Globus pallidus (tissue), 1 donor: ENCODE results near the gene RBM4.

Source experiments
- DNase-seq: peaks from one replicate; pipeline ENCODE4 v3.0.0-alpha.2; 2015; ENCODE audit warnings: low spot score

Gene RBM4

DNA sequence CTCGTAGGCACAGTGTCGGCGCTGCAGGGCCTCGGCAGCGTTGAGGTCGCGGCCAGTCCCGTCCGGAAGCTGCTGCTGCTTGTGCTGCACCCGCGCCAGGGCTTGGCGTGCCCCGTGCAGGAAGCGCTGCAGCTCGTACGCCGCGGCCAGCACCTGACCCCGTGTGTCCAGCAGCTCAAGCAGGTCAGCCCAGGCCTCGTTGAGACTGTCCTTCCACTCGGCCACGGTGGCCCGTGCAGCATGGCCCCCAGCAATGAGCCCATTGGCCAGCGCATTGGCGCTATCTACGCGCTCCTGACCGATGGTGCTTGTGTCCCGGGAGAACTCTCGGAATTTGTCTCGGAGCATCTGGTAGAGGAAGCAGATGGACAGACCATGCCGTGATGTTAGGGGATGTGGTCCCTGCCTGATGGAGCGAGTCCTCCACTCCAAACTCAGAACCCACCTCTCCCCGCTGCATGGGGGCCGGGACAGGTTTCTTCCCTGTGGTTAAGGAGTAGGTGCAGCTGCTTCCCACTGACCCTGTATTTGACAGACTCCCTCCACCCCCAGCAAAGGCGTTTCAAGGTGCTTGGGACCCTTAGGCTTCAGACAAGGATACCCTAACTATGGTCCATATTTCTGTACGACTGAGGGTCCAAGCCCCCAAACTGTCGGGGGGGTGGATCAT, 52.9 kb downstream of the RBM4 start:
- no peak for DNase-seq

DNA sequence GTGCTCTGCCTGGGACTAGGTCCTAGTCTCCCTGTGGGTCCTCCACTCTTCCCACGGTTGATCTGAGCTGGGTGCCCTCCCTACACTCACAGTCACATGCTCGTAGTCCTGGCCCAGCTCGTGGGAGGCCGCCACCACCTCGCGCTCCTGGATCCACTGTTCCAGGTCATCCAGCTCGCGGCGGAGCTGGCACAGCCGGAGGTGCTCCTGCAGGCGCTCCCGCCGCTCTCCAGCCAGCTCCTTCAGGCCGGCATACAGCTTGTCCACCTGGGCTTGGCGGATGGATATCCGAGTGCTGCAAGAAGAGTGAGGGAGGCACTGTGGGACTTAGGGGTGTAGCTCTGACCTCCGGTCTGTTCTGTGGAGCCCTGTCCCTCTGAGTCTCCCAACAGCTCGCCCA, 53.9 kb downstream of the RBM4 start:
- DNase-seq = no peak

DNA sequence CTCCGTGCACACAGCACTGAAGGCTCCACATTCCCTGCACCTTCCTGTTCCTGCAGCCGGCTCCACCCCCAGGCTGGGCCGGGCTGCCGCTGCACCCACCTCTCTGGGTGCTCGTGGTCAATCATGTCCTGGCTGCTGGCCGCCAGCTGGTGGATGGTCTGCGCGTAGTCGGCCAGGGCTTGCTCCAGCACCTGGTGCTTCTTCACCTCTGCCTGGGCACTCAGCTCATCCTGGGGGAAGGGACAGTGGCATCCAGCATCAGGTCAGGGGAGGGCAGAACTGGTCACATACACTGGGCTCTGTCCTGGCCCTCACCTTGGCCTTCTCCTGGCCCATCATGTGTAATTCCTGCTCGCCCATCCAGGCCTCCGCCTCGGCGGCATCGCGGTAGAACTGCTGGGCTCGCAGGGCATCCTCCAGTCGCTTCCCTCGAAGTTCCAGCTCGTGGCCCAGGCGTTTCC, 54.4 kb downstream of the RBM4 start:
- no peak for DNase-seq

DNA sequence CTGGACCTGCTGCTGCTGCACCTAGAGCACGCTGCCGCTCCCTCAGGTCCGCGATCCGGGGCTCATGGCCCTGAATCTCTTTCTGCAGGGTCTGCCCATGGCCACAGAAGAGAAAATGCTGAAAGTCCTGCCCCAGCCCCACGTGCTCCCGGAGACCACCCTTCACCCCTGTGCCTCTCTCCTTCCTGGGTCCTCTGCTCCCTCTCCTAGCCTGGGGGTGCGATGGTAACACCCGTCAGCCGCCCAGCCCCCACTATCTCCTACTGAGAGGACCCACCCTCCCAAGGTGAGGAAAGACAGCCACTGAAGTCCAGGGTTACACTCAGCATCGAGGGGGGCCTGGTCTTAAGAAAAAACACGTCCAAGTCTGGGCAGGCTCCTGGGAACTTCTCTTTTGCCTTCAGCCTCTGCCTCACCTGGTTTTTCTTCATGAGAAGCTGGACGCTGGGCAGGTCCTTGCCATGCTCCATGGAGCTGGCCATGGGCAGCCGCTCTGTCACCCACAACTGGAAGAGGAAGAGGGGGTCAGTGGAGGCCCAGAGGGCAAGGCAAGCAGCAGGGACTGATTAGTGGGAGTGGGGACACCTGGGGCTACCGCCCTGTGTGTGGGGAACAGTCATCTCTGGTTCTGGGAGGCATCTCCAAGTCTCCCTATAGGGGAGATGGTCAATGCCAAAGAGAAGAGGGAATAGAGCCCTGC, 55.0 kb downstream of the RBM4 start:
- no peak for DNase-seq

DNA sequence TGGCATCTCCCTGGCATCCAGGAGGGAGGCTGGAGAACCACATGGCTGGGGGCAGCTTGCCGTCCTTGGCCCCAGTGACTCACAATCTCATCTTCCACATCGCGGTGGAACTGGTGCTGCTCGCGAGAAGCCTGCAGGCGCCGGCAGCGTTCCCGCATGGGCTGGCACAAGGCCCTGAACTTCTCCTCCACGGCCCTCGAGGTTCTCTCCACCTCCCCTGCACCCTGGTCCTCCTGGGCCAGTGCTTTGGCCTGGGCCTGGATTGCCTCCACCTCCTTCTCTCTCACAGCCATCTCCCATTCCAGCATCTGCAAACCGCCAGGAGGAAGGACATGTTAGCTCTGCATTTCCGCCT, 55.5 kb downstream of the RBM4 start:
- DNase-seq = no peak

DNA sequence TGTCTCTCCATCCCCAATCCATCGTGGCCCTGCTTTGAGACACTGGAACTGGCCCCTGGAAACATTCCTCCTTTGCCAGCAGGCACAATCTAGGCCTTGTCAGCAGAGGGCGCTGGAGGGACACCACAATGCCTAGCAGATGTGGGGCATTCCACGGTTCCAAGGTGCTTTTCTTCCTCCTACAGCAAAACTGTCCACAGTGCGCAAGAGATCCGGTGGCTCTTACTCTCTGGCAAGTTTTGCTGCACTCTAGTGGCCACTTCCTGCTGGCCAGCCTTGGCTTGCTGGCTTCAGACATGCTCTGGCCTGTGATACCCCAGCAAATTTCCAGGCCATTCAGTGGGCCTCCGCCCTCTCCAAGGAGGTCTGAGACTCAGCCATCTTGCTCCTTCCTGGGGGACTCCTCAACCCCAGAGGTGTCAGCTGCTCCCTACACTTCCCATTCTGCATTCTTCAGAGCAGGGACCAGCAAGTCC, 56.3 kb downstream of the RBM4 start:
- peak; percentile 76 for DNase-seq
